ENCODE measurements around the gene TSPAN3.

DNA sequence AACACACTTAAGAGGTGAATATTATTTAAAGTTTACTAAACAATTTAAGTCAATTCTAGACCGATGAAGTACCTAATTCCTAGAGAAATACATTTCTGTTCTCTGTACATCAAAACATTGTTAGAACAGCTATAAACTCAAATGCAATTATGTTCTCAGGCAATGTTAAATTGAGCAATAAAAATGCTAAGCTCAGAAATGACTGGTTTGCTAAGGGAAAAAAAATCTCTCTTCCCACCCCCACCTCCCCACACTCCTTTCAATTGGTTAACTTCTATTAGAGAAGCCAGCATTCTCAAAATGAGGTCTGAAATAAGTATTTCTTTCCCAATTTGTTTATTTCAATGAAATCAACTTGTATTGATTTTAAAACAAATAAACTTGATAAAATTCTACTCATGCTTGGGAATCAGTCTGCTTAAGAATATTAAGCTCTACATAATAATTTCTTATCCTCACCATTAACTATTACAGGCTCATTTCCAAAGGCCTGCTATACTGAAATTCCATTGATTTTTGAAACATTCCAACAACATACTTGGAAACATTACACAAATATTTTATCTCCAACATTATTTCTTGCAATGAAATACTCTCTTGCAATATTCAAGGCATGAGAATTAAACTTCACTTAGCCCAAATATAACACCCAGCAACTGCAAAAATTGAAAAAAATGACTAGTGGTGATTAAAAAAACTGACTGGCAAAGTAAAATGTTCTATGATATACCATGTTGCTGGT lies 22.6 kb downstream of the TSPAN3 start:
- TF ChIP-seq POLR2A (IDR thresholded peaks at IDR 0.05; ENCODE audit: low read depth, low read length) (no peak), POLR2AphosphoS5 (IDR thresholded peaks at IDR 0.05; ENCODE audit: insufficient read depth, low read depth, low read length) (no peak), EZH2 (IDR thresholded peaks at IDR 0.05; ENCODE audit: borderline replicate concordance, low read depth, low read length, severe bottlenecking) (no peak)
- TF ChIP-seq, protein P1, sequence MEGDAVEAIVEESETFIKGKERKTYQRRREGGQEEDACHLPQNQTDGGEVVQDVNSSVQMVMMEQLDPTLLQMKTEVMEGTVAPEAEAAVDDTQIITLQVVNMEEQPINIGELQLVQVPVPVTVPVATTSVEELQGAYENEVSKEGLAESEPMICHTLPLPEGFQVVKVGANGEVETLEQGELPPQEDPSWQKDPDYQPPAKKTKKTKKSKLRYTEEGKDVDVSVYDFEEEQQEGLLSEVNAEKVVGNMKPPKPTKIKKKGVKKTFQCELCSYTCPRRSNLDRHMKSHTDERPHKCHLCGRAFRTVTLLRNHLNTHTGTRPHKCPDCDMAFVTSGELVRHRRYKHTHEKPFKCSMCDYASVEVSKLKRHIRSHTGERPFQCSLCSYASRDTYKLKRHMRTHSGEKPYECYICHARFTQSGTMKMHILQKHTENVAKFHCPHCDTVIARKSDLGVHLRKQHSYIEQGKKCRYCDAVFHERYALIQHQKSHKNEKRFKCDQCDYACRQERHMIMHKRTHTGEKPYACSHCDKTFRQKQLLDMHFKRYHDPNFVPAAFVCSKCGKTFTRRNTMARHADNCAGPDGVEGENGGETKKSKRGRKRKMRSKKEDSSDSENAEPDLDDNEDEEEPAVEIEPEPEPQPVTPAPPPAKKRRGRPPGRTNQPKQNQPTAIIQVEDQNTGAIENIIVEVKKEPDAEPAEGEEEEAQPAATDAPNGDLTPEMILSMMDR (IDR thresholded peaks at IDR 0.05; ENCODE audit: extremely low read depth in 1 of 2, insufficient read depth in 1 of 2, low read depth in 1 of 2, low read length in 2 of 2) = no peak
- TF ChIP-seq, protein P2, sequence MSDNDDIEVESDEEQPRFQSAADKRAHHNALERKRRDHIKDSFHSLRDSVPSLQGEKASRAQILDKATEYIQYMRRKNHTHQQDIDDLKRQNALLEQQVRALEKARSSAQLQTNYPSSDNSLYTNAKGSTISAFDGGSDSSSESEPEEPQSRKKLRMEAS (IDR thresholded peaks at IDR 0.05; ENCODE audit: insufficient read depth, insufficient read length) = no peak

Data from endothelial cell of umbilical vein (primary cell).